Hindlimb muscle (tissue), 1 donor: ENCODE results near the gene MDK. TPM values are rescaled to one million over a fixed set of nuclear protein-coding genes. Genes with fewer than 3 reads are reported as not detected.

ENCODE experiments used
- DNase-seq: peaks from one replicate; pipeline ENCODE4 v3.0.0-alpha.2; 2013
- polyA plus RNA-seq: library from polyadenylated mRNA; unstranded; fragments of 120-200 nt; gene quantifications from one replicate; pipeline ENCODE4 v1.2.1, GENCODE V29; 2013; ENCODE audit not compliant: insufficient read length

The MDK gene, protein sequence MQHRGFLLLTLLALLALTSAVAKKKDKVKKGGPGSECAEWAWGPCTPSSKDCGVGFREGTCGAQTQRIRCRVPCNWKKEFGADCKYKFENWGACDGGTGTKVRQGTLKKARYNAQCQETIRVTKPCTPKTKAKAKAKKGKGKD
- polyA plus RNA-seq, result 185 TPM

DNA sequence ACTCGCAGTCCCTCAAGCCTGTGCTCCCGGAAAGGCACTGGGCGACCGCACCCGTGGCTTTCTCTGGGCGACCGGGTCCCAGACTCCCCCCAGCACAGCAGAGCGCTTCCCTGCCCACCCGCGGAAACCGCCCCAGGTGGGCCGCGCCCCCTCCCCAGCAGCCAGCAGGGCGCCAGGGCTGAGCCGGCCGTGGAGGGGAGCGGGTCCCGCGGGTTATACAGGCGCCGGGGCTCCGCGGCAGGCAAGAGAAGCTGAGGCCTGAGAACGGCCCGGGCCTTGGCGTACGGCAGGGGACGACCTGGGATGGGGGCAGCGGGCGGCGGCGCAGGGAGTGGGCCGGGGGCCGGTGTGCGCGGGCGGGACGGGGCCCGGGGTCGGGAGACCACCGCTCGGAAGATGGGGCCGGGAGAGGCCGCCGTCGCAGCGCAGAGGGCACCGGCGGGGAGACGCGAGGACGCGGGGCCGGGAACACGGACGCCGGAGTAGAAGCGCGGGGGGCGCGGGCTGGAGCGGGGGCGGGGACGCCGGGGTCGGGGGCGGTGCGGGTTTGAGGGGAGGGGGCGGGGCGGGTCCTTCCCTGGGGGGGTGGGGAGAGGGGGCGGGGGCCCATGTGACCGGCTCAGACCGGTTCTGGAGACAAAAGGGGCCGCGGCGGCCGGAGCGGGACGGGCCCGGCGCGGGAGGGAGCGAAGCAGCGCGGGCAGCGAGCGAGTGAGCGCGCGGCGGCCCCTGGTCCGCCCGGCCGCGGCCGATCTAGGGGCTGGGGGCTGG lies at the start of gene MDK:
MDK (plus strand) TSS at position 622 of the 771 bp plus-strand sequence. CDS start 389 bp downstream, outside the sequence.
- DNase-seq, result no peak

DNA sequence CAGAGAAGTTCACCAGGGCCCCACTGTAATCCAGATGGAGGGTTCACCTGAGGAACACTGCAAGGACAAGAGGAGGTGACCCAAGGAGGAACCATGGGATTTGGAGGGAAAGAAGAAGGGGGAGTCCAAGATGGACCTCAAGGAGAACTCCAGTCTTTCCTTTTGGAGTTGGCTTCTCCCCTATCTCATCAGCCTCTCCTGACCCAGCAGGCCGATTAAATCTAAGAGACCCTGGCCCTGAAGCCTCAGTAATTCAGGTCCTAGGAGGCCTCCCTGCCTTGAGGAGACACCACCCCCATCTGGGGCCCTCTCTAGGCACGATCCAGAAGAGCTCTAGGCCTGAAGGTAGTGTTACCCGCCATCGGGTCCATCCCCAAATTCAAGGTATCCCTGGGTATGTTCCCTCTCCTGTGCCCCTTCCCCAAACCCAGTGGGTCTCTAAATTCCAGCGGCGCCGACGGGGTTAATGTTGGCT lies 49.3 kb upstream of the MDK start:
- DNase-seq, result no peak

DNA sequence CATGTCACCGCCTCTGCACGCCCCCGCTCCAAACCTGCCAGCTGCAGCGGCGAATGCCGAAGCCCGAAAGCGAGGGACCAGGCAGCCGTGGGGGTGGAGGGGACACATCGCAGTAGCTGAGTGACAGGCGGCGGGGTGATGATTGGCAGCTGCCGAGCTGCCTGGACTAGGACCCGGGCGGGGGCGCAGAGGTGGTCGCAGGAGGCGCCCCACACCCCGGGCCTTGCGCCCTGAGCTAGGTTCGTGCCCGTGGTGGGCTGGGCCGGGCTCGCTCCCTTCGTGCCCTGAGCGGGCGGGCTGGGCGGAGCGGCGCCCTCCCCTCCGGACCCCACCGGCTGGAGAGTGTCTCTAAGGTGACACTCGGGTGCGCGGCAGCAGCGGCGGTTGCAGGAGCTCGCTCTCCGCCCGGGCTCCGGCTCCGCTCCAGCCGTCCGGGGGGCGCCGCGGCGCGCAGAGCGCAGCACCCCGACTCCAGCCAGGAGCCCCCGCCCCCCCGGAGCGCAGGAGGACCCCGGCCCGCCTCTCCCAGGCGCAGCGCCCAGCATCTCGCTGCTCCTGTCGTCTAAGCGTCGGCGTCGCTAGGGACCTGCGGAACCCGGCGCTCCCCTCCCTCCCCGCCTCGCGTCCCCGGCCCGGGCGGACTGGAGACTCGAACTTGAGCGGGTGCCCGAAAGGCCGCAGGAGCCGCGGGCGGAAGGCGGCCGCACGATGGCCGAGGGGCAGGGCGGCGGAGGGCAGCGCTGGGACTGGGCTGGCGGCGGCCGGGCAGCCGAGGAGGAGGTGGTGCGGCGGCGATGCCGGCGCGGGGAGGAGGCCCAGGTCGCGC lies 48.7 kb upstream of the MDK start:
- DNase-seq, result no peak

DNA sequence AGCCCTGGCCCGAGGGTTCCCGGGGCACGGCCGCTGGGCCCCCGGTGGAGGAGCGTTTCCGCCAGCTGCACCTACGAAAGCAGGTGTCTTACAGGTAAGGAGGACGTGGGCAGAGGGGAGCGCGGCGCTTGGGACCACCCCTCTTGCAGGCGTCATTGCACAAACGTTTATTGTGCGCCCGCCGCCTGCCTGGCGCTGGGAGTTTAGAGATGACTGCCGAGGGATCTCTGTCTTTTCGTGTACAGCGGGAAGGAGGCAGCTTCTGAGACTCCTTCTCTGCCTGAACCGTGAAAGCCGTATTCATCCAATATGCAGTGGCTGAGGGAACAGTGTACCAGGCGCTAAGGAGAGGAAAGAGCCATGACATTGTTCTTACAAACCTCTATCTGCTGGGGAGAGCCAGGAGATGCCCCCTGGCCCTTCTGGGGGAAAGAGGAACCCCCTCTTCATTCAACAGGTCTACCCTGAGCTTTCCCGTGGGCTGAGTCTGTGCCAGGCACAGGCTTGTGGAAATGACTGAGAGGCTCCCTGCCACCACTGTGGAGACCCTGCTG lies 48.0 kb upstream of the MDK start:
- DNase-seq, result no peak

DNA sequence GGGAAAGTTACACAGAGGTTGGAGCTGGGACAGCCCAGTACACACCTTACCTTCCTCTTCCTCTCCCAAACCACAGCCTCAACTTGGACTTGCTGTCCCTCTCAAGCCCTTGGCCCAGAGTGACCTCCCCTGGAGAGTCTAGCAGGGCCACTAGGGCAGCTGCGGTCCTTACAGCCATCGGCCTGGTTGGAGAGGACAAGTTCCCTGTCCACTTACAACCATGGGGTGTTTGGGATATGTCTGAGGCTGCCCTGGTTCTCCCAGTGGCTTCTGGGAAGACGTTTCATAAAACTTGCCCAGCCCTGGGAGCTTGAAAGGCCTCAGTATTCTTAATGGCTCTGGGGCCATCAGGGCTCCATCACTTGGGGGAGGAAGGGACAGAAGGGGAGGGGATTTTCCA lies 47.3 kb upstream of the MDK start:
- DNase-seq, result no peak

DNA sequence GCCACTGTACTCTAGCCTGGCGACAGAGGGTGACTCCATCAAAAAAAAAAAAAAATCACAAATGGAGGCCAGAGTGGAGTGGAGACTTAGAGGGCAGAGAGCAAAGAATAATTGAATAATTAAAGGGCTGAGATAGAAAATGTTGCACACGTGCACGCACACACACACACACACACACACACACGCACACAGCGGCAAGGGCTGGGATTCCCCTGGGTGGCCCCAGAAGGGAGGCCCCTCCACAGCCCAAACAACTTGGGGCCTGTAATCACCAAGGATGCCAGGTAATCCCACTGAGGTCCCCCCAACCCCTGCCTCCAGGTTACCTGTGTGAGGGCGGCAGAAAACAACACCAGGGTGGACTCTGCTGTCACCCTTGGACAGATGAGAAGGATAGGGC lies 46.2 kb upstream of the MDK start:
- DNase-seq, result no peak

DNA sequence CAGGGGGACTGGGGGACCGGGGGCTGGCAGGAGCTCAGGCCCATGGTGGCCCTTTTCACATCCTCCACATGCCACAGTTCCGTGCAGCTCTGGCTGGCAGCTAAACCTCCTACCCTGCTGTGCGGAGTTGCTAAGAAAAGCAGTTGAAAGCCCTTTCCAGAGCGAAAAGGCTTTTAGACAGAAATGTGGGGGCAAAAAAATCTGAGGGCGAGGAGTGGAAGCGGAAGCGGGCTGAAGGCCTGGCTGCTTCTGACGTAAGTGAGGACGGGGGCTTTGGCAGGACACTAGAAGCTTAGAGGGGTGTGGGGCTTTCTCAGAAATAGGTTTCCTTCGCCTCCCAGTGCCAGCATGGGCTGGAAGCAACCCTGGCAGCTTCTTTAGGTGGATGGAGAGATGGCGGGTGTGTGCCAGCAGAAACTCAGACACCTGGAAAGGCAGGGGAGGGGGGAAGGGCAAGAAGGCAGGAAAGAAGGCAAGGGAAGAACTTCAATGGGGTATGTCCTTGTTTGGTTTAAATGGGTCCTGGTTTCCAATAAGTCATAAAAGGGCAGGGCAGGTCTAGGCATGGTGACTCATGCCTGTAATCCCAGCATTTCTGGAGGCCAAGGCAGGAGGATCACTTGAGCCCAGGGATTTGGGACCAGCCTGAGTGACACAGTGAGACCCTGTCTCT lies 45.4 kb upstream of the MDK start:
- no peak for DNase-seq

DNA sequence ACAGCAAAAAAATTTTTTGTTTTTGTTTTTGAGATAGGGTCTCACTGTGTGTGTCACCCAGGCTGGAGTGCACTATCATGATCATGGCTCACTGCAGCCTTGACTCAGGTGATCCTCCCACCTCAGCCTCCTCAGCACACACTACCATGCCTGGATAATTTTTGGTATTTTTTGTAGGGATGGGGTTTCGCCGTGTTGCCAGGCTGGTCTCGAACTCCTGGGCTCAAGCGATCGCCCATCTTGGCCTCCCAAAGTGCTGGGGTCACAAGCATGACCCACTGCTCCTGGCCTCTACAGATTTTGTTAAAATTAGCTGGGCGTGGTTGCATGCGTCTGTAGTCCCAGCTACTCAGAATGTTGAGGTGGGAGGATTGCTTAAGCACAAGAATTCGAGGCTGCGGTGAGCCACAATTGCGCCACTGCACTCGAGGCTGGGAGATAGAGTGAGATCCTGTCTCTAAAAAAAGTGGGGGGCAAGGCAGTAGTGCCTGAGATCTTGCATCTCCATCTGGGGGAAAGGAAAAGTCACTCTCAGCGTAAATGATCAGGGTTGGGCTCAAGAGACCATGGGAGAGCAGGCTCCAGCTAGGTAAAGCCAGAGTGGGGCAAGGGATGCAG lies 44.8 kb upstream of the MDK start:
- no peak for DNase-seq

DNA sequence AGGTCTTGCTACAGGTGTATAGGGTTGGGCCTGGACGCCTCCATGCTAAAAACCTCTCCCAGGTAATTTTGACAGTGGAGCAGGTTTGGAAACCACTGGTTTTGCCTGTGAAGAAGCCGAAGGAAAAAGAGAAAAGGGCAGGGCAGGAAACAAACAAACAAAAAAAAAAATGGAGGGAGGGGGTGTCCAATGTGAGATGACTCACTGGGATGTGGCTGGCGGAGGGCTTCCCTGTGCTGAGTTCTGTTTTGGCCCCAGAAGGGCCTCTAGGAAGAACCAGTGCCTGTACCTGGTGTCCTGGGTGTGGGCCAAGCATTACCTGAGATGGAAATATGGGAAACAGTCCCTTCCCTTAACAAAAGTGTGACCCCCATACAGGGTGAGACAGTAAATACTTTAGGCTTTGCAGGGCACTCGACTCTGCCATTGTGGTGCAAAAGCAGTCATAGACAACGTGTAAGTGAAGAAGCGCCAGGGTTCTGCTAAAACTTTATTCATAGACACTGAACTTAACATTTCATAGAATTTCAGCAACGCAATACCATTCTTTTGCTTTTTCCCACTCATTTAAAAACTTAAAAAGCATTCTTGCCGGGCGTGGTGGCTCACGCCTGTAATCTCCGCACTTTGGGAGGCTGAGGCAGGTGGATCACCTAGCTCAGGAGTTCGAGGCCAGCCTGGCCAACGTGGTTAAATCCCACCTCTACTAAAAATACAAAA lies 43.7 kb upstream of the MDK start:
- no peak for DNase-seq

DNA sequence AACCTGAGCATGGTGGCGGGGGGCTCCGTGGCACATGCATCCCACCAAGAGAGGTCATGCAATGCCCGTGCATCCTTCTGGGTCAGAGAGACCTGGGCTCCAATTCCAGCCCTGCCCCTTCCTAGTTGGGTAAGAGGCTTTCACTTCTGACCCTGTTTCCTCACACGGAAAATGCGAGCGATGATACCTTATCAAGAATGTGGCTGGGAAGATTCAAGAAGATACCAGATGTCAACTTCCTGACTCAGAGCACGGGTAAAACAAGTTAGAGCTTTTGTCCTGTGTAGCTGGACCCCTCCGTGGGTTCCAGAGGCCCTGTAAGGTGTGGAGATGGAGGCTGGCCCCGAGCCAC lies 42.9 kb upstream of the MDK start:
- no peak for DNase-seq

DNA sequence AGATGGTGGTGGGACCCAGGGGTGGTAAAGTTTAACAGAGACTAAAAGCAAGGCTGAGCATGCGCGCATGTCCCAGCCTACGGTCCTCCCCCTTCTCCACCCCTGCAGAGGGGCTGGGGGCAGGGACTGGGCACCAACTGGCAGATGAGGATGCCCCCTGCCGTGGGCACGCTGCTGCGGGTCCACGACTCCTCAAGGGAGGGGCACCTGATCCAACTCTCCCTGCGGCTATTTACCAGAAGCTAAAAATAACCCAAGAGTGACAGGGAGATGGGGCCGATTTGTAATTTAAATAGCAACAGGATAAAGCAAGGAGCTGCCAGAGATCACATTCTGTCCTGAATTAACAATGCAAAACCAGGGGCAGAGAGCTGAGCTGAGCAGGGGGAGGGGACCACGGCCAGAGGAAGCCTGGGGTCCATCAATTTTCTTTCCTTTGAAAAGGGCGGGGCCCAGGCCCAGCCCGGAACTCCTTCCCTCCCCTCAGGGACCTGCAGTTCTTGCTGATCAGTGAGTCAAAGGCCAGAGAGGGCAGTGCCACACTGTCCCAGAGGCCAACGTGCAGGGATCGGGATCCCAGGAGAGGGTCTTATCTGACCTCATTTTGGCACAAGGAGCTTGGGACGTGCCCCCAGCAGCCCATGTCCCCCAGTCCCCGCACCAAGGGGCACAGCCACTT lies 42.3 kb upstream of the MDK start:
- DNase-seq, result no peak

DNA sequence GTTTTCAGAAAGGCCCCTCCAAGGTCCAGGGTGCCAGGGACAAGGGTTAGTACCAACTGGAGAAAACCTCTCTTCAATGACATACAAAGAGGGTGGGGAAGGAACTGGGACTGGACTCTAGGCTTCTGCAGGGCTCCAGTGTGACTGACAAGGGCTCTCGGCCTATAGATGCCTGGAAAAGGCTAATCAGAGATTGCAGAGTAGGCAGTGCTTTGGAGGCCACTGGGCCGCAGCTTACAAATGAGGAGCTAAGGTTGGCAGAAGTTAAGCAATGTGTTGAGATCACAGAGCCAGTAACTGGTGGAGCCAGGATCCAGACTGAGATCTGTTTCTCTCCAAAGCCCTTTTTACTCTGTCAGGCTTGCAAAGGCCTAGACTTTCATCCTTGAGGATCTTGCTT lies 41.7 kb upstream of the MDK start:
- no peak for DNase-seq

DNA sequence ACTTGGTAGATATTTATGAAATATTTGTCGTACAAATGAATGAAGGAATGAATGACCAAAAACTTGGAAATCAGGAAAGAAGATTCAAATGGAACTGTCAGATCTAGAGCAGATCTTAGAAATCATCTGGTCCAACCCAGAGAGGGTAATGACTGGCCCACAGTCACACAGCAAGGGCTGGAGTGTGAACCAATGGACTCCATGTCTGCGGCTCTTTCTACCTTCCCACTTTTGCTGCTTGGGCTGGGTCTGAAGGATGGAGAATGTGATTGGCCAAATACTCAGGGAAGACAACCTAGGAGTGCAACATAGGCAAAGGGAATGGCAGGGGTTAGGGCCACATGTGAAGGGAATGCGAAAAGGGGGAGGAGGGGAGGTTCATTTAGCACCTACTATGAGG lies 40.0 kb upstream of the MDK start:
- no peak for DNase-seq

DNA sequence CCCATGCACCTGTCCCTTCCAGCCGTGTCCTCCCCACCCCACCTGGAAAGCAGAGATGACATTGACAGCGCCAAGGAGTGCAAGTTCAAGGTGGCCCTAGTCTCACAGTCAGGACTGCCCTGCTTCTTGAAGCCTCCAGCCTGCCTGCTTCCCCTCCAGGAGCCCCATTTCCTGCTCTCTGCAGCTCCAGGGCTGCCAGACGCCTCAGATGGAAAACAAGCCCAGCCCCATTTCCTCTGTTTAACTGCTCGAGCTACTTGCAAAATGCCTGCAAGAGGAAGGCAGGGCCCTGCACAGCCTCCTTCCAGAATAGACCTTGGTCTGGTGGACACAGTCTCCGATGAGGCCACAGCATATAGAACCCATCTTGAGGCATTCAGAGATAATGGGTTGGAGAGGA lies 39.2 kb upstream of the MDK start:
- peak; percentile 59 for DNase-seq

DNA sequence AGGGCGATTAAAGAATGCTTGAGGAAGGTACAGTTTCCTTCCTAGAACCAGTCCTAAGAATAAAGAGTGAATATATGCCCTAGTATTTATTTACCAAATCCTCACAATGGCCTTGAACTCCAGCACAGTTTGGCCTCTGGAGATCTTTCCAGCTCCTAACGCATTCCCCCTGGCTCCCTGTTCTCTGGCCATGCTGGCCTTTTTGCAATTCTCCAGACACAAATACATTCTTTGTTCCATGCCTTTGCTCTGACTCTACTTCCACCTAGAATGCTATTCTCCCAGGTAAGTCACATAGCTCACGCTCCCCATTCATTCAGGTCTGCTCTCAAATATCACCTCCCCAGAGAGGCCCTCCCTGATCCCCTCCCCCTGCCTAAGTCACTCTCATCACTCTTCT lies 37.9 kb upstream of the MDK start:
- no peak for DNase-seq

DNA sequence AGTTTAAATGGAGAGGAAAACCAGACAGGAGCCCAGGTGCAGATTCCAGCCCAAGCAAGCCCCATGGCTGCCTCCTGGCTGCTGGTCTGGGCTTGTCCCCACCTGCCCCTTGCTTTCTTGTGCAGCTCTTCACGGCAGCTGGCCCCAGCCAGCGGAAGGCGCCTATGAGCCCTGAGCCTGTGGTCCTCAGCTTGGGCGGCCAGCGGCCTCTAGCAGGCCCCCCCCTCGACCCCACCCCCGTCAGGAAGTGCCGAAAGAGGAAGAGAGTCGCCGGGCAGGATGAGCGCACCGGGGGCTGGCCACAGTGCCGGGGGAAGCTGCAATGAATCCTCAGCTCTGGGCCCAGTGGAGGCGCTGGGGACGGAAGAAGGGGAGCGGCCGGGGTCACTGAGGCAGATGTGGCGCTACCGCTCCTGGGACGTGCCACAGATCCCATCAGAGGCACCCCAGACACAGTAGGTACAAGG lies 36.3 kb upstream of the MDK start:
- no peak for DNase-seq

DNA sequence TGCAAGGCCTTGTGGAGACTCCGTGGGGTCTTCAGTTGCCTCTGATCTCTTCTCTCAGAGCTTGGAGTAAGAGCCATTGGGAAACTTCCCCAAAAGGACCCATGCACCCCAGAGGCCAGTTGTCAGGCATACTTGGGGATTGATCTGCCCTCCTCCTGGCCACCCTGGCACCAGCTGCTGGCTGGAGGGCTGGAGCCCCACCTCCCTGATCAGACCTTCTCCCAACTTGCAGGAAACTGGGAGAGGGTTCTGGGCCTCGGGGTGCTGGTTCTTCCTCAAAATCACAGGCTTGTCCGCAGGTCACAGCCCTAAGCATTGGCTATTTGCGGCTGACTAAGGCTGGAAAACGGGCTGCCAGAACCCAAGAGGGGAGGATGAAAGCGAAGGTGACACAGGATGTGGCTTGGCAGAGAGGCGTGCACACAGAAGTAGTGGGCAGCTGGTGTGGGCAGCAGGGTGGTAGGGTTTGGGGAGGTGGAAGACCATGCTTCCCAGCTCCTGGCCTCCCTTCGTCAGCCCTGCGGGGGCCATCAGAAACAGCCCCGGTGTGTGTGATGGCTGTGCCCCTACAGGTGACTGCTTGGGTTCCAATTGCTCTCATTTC lies 35.5 kb upstream of the MDK start:
- DNase-seq, result no peak

DNA sequence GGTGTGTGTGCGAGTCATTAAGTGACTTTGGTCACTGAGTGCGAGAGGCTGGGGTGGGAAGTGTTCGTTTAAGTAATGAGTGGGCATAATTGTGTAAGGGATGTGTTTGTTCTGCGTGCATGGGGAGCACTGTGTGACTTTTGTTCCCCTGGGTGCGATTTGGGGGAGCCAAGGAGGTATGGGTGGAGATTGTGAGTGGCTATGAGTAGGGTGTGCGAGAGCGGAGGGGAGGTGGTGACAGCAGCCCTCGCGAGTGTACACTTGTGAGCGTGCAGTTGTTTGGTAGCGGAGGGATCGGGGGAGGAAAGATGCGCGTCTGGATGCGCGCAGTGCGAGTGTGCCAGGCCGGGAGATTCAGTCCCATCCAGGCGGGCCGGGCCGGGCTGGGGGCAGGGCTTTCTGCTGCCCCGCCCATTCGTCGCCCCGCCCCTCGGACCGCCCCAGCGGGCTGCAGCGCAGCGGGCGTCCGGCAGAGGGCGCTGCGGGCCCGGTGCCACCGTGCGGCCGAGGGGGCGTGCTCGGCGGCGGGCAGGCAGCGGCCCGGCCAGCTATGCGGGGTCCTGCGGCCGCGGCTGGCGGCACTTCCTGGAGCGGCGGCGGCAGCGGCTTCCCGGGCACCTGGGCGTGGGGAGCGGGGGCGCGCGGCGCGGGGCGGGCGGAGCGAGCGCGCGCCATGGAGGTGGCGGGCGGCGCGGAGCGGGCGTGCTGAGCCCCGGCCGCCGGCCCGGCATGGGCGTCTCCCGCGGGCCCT lies 34.4 kb upstream of the MDK start, which contains the start of gene DGKZ:
DGKZ (plus strand) TSS at position 578 of the 751 bp plus-strand sequence. CDS start 197 bp downstream, outside the sequence.
- peak; percentile 85 for DNase-seq

DNA sequence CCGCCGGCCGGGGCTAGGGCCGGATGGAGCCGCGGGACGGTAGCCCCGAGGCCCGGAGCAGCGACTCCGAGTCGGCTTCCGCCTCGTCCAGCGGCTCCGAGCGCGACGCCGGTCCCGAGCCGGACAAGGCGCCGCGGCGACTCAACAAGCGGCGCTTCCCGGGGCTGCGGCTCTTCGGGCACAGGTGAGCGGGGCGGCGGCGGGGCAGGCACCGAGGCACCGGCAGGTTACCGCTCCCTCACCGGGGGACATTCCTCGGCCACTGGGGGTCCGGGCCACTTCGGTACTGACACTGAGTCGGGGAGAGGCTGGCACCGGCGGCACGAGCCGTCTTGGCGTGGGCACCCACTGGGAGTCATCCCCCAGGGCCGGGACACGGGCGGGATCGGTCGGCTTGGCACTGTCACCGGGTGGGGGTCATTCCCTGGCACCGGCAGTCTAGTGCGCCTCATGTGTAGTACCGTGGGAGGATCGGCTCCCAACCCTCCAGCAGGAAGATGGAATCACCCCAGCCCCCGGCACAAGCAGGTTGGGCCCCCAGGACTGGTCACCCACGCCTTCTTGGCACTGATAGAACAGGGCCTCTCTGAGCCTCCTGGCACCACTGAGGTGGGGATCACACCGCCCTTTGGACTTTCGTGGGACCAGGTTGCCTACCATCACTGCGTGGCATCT lies 33.7 kb upstream of the MDK start:
- DNase-seq, result no peak
